Effector CD4-positive, alpha-beta T cell (primary cell): ENCODE measurements around the gene SAE1.
A peak's percentile ranks its signal among the peaks of the same experiment; 100 is the strongest.
"Not testable (repeated sequence)": the region's sequence is repeated elsewhere in the genome, so short reads cannot be mapped to it uniquely, and the experiment has no call there.

Experiments used
- DNase-seq: peaks from one replicate; pipeline ENCODE4 v3.0.0-alpha.2; 2020
- total RNA-seq: gene quantifications from one replicate; lab custom pipeline; 2026; lab: John Stamatoyannopoulos, UW

The SAE1 gene
- 43.7 reads per million, percentile 65 among the genes with 10 or more reads in this experiment for total RNA-seq

- DNase-seq: peak; percentile 81
Observed at GRCh38 chr19:47130589-47131227, at the start of gene SAE1. TSS of gene SAE1 (plus strand) at chr19:47130835. CDS start at chr19:47130931, 96 bp downstream.

- no peak for DNase-seq
Observed at GRCh38 chr19:47081095-47081494, 49.5 kb upstream of the SAE1 start.

DNA sequence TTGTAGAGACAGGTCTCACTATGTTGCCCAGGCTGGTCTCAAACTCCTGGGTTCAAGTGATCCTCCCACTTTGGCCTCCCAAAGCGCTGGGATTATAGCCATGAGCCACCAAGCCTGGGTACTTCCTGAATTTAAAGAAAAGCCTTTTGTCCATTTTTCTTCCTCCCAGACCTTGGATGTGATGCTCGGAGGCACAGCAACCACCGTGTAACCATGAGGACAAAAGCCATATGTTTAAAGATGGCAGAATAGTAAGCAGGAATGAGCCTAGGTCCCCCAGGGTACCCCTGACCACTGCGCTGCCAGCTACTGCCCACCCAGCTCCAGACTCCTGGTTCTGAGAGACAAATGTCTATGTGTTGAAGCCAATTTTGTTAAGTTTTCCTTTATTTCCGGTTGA is 48.1 kb upstream of the SAE1 start:
- no peak for DNase-seq

GRCh38 chr19:47084879-47085439 is 45.7 kb upstream of the SAE1 start:
- no peak for DNase-seq

DNA sequence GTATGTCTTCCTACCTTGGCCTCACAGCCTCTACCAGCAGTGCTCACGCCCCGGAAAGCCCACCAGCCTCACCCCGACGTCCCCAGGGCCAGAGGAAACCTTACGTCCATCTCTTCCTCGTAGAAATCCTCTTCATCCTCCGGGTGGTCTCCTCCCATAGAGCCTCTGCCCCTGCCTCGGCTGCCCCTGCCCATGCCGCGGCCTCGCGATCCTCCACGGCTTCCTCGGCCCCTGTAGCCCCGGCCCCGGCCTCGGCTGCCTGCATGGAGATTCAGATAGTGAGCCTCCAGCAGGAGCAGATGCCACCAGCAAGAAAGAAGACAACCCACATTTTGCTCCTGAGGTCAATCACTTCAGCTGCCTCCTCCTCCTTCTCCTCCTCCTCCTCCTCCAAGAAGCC is 44.4 kb upstream of the SAE1 start:
- DNase-seq: no peak

DNA sequence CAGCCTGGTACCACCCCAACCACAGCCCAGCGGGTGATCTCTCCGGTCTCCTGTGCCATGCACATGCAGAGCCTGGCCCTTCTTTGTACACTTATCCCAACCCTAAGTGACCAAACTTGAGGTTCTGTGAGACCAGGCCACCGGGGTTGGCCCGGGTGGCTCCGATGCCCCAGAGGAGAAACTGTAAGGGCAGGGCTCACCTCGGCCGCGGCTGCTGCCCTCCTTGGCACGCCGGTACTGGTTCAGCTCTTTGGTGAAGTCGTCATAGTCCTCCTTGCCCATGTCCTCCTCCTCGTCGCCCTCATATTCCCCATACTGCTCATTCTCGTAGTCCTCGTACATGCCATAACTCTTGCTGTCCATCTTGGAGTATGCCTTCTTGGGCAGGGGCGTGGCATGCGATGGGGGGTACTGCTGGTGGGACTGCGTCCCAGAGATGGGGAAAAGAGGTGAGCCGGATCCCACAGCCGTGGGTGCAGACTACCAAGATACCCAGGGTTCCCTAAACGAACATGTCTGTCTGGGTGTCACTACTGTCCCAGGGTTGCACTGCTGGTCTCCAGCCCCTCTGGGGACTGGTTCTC is 40.8 kb upstream of the SAE1 start:
- DNase-seq: no peak

DNA sequence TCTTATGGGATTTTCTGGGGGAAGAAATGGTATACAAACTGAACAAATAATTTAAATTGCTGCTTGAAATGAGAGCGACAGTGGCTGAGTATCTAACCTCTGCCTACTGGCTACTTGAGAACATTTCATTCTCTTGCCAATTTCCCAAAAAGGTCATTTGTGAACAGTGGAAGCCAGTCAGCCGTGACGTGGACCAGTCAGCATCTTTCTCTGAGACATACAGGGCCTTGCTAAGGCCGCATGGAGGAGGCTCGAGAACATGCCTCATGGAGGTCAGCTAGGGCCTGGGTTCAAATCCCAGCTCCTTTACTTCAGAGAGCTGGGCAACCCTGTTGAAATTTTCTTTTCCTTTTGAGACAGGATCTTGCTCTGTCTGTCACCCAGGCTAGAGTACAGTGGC is 37.4 kb upstream of the SAE1 start:
- no peak for DNase-seq

GRCh38 chr19:47093841-47094240 is 36.8 kb upstream of the SAE1 start:
- no peak for DNase-seq

GRCh38 chr19:47094557-47095475 is 35.8 kb upstream of the SAE1 start:
- no peak for DNase-seq

GRCh38 chr19:47095476-47096099 is 35.0 kb upstream of the SAE1 start:
- no peak for DNase-seq

- no peak for DNase-seq
Observed at GRCh38 chr19:47096100-47096704, 34.4 kb upstream of the SAE1 start.

- DNase-seq: no peak
Observed at GRCh38 chr19:47096721-47097120, 33.9 kb upstream of the SAE1 start.

GRCh38 chr19:47097396-47098201 is 33.0 kb upstream of the SAE1 start:
- no peak for DNase-seq

- DNase-seq: no peak
Observed at GRCh38 chr19:47098608-47099007, 32.0 kb upstream of the SAE1 start.

DNA sequence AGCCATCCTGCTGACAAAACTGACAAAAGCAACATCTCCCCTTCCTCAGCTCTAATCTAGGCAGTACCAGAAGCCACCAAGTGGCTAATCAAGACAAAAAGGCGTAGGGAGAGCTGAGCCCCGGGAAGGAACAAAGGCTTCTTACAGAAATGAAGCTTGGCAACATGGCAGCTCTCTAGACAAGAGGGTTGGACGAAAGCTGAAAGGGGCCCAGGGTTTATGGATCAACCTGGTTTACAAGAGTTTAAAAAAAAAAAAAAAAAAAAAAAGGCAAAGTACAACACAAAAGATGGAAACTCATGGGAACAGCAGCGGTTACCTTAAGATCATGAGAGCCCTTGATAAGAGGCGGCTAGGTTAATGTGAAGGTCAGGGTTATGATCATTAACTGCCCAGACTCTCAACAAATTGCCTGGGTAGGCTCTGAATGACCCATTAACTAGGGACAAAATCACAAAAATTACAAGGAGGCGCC is 31.0 kb upstream of the SAE1 start:
- no peak for DNase-seq

- DNase-seq: no peak
Observed at GRCh38 chr19:47100290-47100689, 30.3 kb upstream of the SAE1 start.

- not testable (repeated sequence) for DNase-seq
Observed at GRCh38 chr19:47101116-47101515, 29.5 kb upstream of the SAE1 start.

GRCh38 chr19:47102346-47103060 is 28.1 kb upstream of the SAE1 start:
- no peak for DNase-seq

DNA sequence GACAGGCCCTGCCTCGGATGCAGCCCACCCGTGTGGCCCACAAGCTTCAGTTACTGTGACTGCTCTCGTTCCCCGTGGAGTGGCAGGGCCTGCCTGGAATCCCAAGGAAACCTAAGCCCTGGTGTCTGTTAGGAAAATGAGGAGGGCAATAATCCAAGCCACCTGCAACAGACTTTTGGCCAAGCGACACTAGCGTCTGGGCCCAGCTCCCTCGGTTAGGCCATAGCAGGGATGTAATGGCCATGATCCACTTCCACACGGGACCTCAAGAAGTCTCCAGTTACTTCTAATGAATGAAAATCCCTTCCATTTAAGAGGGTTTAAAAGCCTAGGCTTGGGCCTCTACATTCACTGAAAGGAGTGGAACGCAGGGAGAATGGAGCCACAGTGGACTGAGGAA is 26.0 kb upstream of the SAE1 start:
- DNase-seq: no peak

- no peak for DNase-seq
Observed at GRCh38 chr19:47105874-47106273, 24.8 kb upstream of the SAE1 start.

GRCh38 chr19:47106821-47107201 is 23.8 kb upstream of the SAE1 start:
- no peak for DNase-seq
